CD14-positive monocyte (primary cell): Measurements from ENCODE around the gene CLASP1. TPM values are rescaled to one million over a fixed set of nuclear protein-coding genes. Genes with fewer than 3 reads are reported as not detected.

Experiments used
- DNase-seq, 3 donors: peaks; one replicate each; pipeline ENCODE4 v3.0.0-alpha.2; 2011 to 2022
- H2AFZ ChIP-seq: 2 replicates; pipeline ENCODE4 v1.6.0; 2012; ENCODE audit warnings: mild to moderate bottlenecking, low read depth, low read length, inconsistent platforms; ENCODE audit not compliant: insufficient read depth, poor library complexity, severe bottlenecking
- H3K27ac ChIP-seq, 2 donors: 1 replicate in 1 of 2; 2 replicates in 1 of 2; pipeline ENCODE4 v1.5.1; 2012 to 2013; ENCODE audit warnings: low read length in 2 of 2, control low read depth in 1 of 2, inconsistent platforms in 1 of 2, low read depth in 1 of 2, mild to moderate bottlenecking in 1 of 2
- H3K27me3 ChIP-seq, 2 donors: one replicate each; pipeline versions ENCODE4 v1.6.0 to v1.6.1; 2011 to 2013; ENCODE audit warnings: low read length in 2 of 2; ENCODE audit not compliant: control insufficient read depth in 2 of 2, insufficient read depth in 2 of 2
- H3K36me3 ChIP-seq, 2 donors: replicated peaks in 1 of 2; 1 replicate in 1 of 2; 2 replicates in 1 of 2; pipeline versions ENCODE4 v1.5.1 to v1.6.1; 2012 to 2013; ENCODE audit warnings: low read length in 2 of 2, control low read depth in 1 of 2, inconsistent platforms in 1 of 2, mild to moderate bottlenecking in 1 of 2; ENCODE audit not compliant: insufficient read depth in 2 of 2, control insufficient read depth in 1 of 2
- H3K4me1 ChIP-seq, 2 donors: 1 replicate in 1 of 2; 2 replicates in 1 of 2; pipeline versions ENCODE4 v1.5.1 to v1.6.1; 2012 to 2013; ENCODE audit warnings: low read length in 2 of 2, control low read depth in 1 of 2, inconsistent platforms in 1 of 2, mild to moderate bottlenecking in 1 of 2, moderate library complexity in 1 of 2; ENCODE audit not compliant: insufficient read depth in 2 of 2, control insufficient read depth in 1 of 2
- H3K4me2 ChIP-seq: replicated peaks from 2 replicates; pipeline ENCODE3; 2012; ENCODE audit warnings: low read length, moderate library complexity, mild to moderate bottlenecking; ENCODE audit not compliant: poor library complexity, severe bottlenecking; ENCODE audit errors: extremely low read depth
- H3K4me3 ChIP-seq, 3 experiments: fragments of 200-600 bp in 1 of 3; sonication (generic) in 1 of 3; replicated peaks in 1 of 3; 1 replicate in 2 of 3; 2 replicates in 1 of 3; pipeline ENCODE4 v1.5.1; 2011 to 2013; ENCODE audit warnings: low read length in 3 of 3, mild to moderate bottlenecking in 3 of 3, control low read depth in 2 of 3, low read depth in 2 of 3, inconsistent platforms in 1 of 3, moderate library complexity in 1 of 3
- H3K79me2 ChIP-seq: 2 replicates; pipeline ENCODE4 v1.6.0; 2012; ENCODE audit warnings: mild to moderate bottlenecking, control low read depth, inconsistent platforms, low read length, moderate library complexity; ENCODE audit not compliant: insufficient read depth
- H3K9ac ChIP-seq: 2 replicates; pipeline ENCODE4 v1.6.0; 2017; ENCODE audit warnings: low read length, mild to moderate bottlenecking; ENCODE audit not compliant: insufficient read depth, poor library complexity, severe bottlenecking
- H3K9me3 ChIP-seq, 2 donors: replicated peaks in 1 of 2; 1 replicate in 1 of 2; 2 replicates in 1 of 2; pipeline versions ENCODE4 v1.5.1 to v1.6.1; 2012 to 2013; ENCODE audit warnings: low read length in 2 of 2, control low read depth in 1 of 2; ENCODE audit not compliant: control insufficient read depth in 1 of 2, insufficient read depth in 1 of 2
- H4K20me1 ChIP-seq: 2 replicates; pipeline ENCODE4 v1.6.0; 2012; ENCODE audit warnings: mild to moderate bottlenecking, low read length, control low read depth, moderate library complexity; ENCODE audit not compliant: insufficient read depth
- H3K27ac Mint-ChIP-seq, 7 donors: one replicate each; pipeline ENCODE4 v1.8.0; 2020; ENCODE audit warnings: mild to moderate bottlenecking in 7 of 7, mixed read lengths in 7 of 7, moderate library complexity in 6 of 7, inconsistent platforms in 2 of 7
- H3K27me3 Mint-ChIP-seq, 3 donors: one replicate each; pipeline ENCODE4 v1.8.0; 2021 to 2022; ENCODE audit warnings: low read depth in 3 of 3, mild to moderate bottlenecking in 3 of 3, mixed read lengths in 3 of 3, moderate library complexity in 3 of 3, inconsistent platforms in 1 of 3
- H3K36me3 Mint-ChIP-seq, 2 donors: one replicate each; pipeline ENCODE4 v1.8.0; 2020; ENCODE audit warnings: mixed read lengths in 2 of 2, inconsistent platforms in 1 of 2, mild to moderate bottlenecking in 1 of 2
- H3K4me1 Mint-ChIP-seq: one replicate; pipeline ENCODE4 v1.8.0; 2020; ENCODE audit warnings: mild to moderate bottlenecking, mixed read lengths
- H3K4me3 Mint-ChIP-seq, 2 donors: one replicate each; pipeline ENCODE4 v1.8.0; 2020; ENCODE audit warnings: mild to moderate bottlenecking in 2 of 2, mixed read lengths in 2 of 2, moderate library complexity in 1 of 2
- H3K9me3 Mint-ChIP-seq, 7 donors: one replicate each; pipeline ENCODE4 v1.8.0; 2020 to 2022; ENCODE audit warnings: mixed read lengths in 7 of 7, mild to moderate bottlenecking in 6 of 7, moderate library complexity in 6 of 7, inconsistent platforms in 2 of 7
- CTCF ChIP-seq: fragments of 200-600 bp; IDR thresholded peaks from one replicate; pipeline ENCODE4 v1.8.0; 2022; ENCODE audit warnings: antibody characterized with exemption, mild to moderate bottlenecking
- WGBS: methylation state at CpG from one replicate; pipeline ENCODE4 v1.1.5; 2013; ENCODE audit warnings: missing lambda C conversion rate; ENCODE audit not compliant: insufficient coverage; 5-methylcytosine and 5-hydroxymethylcytosine counted together
- intact Hi-C, 2 donors: fragments of 100-400 bp; cut with micrococcal nuclease; formaldehyde crosslinking; loops; one replicate each; pipeline versions ENCODE4 v1.15.0 to v1.15.1; 2023
- polyA plus RNA-seq, 3 donors: library from polyadenylated mRNA; depleted of rRNA in 1 of 3; unstranded in 2 of 3; stranded (reverse) in 1 of 3; fragments of 300-500 nt in 2 of 3; fragments of >200 nt in 1 of 3; fragmentation: Illumina TruSeq in 2 of 3; gene quantifications; 1 replicate in 2 of 3; 2 replicates in 1 of 3; pipeline ENCODE4 v1.2.3, GENCODE V29; 2012 to 2021

Gene CLASP1
- polyA plus RNA-seq, 3 donors, result 4.8 to 8.1 (median 7.6) TPM

DNA sequence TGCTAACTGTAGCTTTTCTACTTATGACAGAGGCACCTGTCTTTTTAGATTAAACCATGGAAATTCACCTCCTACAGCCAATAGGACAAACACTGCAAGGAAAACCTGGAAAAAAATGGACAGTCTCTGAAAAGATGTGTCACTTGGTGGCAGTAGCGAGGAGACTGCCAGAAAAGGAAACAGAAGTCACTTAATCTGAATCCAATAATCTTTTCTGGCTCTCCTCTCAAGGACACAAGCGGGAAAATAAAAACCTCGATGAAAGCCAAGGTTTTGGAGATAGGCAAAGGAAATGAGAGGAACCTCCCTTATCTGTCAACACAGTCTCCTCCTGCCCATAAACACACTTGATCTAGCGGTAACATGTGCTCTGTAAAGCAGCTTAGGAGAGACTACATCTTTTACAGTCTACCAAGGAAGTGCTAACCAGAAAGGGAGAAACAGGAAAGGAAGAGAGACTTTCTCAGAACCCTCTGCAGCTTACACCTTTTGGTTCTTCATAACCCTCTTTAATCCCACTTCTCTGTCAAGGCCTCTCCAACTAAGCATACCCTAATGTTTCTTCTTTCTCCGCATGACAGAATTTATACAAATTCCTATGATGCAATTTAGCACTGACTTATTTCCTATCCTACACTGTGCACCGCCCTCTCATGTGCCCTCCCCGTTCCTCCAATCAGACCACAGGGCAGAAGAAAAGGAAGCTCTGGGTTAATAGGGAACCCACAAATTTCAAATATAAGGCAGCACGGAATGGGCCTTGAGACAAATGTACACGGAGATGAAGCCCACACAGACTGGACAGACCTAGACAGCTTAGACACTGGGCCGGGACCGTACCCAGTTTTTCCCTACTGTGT lies 52.8 kb downstream of the CLASP1 start:
- peak overlapping the region; percentile 87 for H2AFZ ChIP-seq
- H3K4me3 Mint-ChIP-seq, result peak overlapping the region; percentile 74 to 90
- H3K9ac ChIP-seq, result peak overlapping the region; percentile 73
- peaks cover 33% of the 10 kb centered on the region for H3K4me1 Mint-ChIP-seq
- peak overlapping the region; percentile 91 to 95 (median 95) for H3K27ac Mint-ChIP-seq
- no peaks in the 10 kb centered on the region for H3K27me3 ChIP-seq
- peak overlapping the region; percentile 31 to 88 (median 82) for H3K4me3 ChIP-seq
- H3K36me3 ChIP-seq, result peaks cover 0 to 11% of the 10 kb centered on the region in 2 donors
- H3K4me2 ChIP-seq, result peak overlapping the region; percentile 90
- DNase-seq, result peak; percentile 80 to 89 (median 84)
- H4K20me1 ChIP-seq, result peaks cover 24% of the 10 kb centered on the region
- H3K36me3 Mint-ChIP-seq, result peaks cover 9 to 10% of the 10 kb centered on the region in 2 donors
- H3K9me3 Mint-ChIP-seq, result peaks cover 0 to 4% (median 0%) of the 10 kb centered on the region in 7 donors
- peak overlapping the region; percentile 55 to 97 for H3K27ac ChIP-seq
- peaks cover 20 to 27% of the 10 kb centered on the region in 2 donors for H3K4me1 ChIP-seq
- no peaks in the 10 kb centered on the region for H3K27me3 Mint-ChIP-seq
- intact Hi-C loops, result loop anchor here (2.0 to 5.0 kb wide), 3 partner anchors 14 to 64 kb away; partner anchors contain the start of genes CLASP1 (in 1 of the 2) and RNU4ATAC (in 1 of the 2)
- peaks cover 86% of the 10 kb centered on the region for H3K79me2 ChIP-seq
- peak; percentile 54 for TF ChIP-seq CTCF
- 0% methylated on average over 4 of the region's 11 CpGs for WGBS
- H3K9me3 ChIP-seq, result no peaks in the 10 kb centered on the region

- intact Hi-C loops, result loop anchor here in 1 of 2 donors (5.0 kb wide), 2 partner anchors 52 to 63 kb away; partner anchors contain the start of genes CLASP1 and RNU4ATAC
- Histone ChIP-seq H3K27ac (peak overlapping the region in 1 of 2 donors; percentile 97), H3K79me2 (peaks cover 85% of the 10 kb centered on the region), H3K9ac (no peak overlapping the region), H3K36me3 (peaks cover 0 to 11% of the 10 kb centered on the region in 2 donors), H3K27me3 (no peaks in the 10 kb centered on the region), H3K9me3 (no peaks in the 10 kb centered on the region), H4K20me1 (peaks cover 25% of the 10 kb centered on the region), H3K4me2 (peak overlapping the region; percentile 90), H3K4me1 (peaks cover 22 to 31% of the 10 kb centered on the region in 2 donors), H3K4me3 (peak overlapping the region in 1 of 3 experiments; percentile 82), H2AFZ (no peak overlapping the region)
- H3K4me3 Mint-ChIP-seq, result no peak overlapping the region
- H3K36me3 Mint-ChIP-seq, result no peaks in the 10 kb centered on the region
- H3K4me1 Mint-ChIP-seq, result peaks cover 29% of the 10 kb centered on the region
- WGBS, result 100% methylated on average over 2 of the region's 6 CpGs
- peak overlapping the region; percentile 91 to 95 (median 95) for H3K27ac Mint-ChIP-seq
- peaks cover 0 to 2% (median 0%) of the 10 kb centered on the region in 3 donors for H3K27me3 Mint-ChIP-seq
- no peak for DNase-seq
- no peak for TF ChIP-seq CTCF
- H3K9me3 Mint-ChIP-seq, result peaks cover 0 to 4% (median 0%) of the 10 kb centered on the region in 7 donors
Measured at GRCh38 chr2:121595012-121595891, 54.0 kb downstream of the CLASP1 start.
